CD4-positive, alpha-beta T cell (primary cell): ENCODE measurements around the gene HINT1. TPM values are rescaled to one million over a fixed set of nuclear protein-coding genes. Genes with fewer than 3 reads are reported as not detected.

Experiments
- ATAC-seq: fragments of 200-7000 bp; cut with Tn5 transposase; one replicate; pipeline ENCODE4 v1.10.0; 2022; ENCODE audit warnings: mild to moderate bottlenecking; ENCODE audit not compliant: poor library complexity
- CTCF ChIA-PET: fragments of 350-600 bp; sonication (Branson Sonifier 250); formaldehyde crosslinking; loops from one replicate; lab custom pipeline; 2021; ENCODE audit warnings: antibody characterized with exemption, inconsistent platforms; lab: Charles Lee
- POLR2A ChIA-PET: fragments of 350-600 bp; sonication (Branson Sonifier 250); formaldehyde crosslinking; loops from one replicate; lab custom pipeline; 2021; ENCODE audit warnings: antibody characterized with exemption, inconsistent platforms; lab: Charles Lee
- DNase-seq, 14 experiments: peaks; one replicate each; pipeline ENCODE4 v3.0.0-alpha.2; 2013 to 2020; ENCODE audit warnings: mixed read lengths in 2 of 14
- H3K27ac ChIP-seq, 2 donors: one replicate each; pipeline versions ENCODE4 v1.5.1 to v1.7.0; 2013; ENCODE audit warnings: low read length in 2 of 2, low read depth in 1 of 2, mild to moderate bottlenecking in 1 of 2
- H3K27me3 ChIP-seq, 2 experiments: 1 replicate in 1 of 2; 2 replicates in 1 of 2; pipeline versions ENCODE4 v1.6.1 to v1.7.0; 2013; ENCODE audit warnings: low read length in 2 of 2, control low read depth in 1 of 2, mild to moderate bottlenecking in 1 of 2, moderate library complexity in 1 of 2; ENCODE audit not compliant: insufficient read depth in 2 of 2, control insufficient read depth in 1 of 2
- H3K36me3 ChIP-seq: one replicate; pipeline ENCODE4 v1.6.1; 2013; ENCODE audit warnings: low read length, control low read depth; ENCODE audit not compliant: insufficient read depth
- H3K4me1 ChIP-seq: one replicate; pipeline ENCODE4 v1.6.1; 2013; ENCODE audit warnings: low read length, control low read depth; ENCODE audit not compliant: insufficient read depth
- H3K4me3 ChIP-seq: one replicate; pipeline ENCODE4 v1.5.1; 2013; ENCODE audit warnings: mild to moderate bottlenecking, low read length, moderate library complexity
- H3K9me3 ChIP-seq, 2 experiments: 1 replicate in 1 of 2; 2 replicates in 1 of 2; pipeline versions ENCODE4 v1.6.1 to v1.7.0; 2013; ENCODE audit warnings: low read length in 2 of 2, mild to moderate bottlenecking in 2 of 2, control low read depth in 1 of 2, moderate library complexity in 1 of 2; ENCODE audit not compliant: control insufficient read depth in 1 of 2, insufficient read depth in 1 of 2
- H3K27ac Mint-ChIP-seq: one replicate; pipeline ENCODE4 v1.8.0; 2020; ENCODE audit warnings: mixed read lengths
- H3K27me3 Mint-ChIP-seq: one replicate; pipeline ENCODE4 v1.8.0; 2021; ENCODE audit warnings: mixed read lengths
- H3K36me3 Mint-ChIP-seq: one replicate; pipeline ENCODE4 v1.8.0; 2021; ENCODE audit warnings: low read depth, mixed read lengths
- H3K4me1 Mint-ChIP-seq: one replicate; pipeline ENCODE4 v1.8.0; 2021; ENCODE audit warnings: low read depth, mixed read lengths
- H3K4me3 Mint-ChIP-seq: one replicate; pipeline ENCODE4 v1.8.0; 2020; ENCODE audit warnings: mild to moderate bottlenecking, mixed read lengths
- H3K9me3 Mint-ChIP-seq: one replicate; pipeline ENCODE4 v1.8.0; 2020; ENCODE audit warnings: mixed read lengths
- CTCF ChIP-seq: fragments of 200-600 bp; IDR thresholded peaks from one replicate; pipeline ENCODE4 v1.8.0; 2022; ENCODE audit warnings: antibody characterized with exemption, mild to moderate bottlenecking
- intact Hi-C, 2 experiments: fragments of 100-400 bp; cut with DNase I in 1 of 2; cut with micrococcal nuclease in 1 of 2; formaldehyde crosslinking; loops; one replicate each; pipeline versions ENCODE4 v1.15.1 to v1.9.0; 2023 to 2025; cut with DNase I, micrococcal nuclease
- total RNA-seq, 174 experiments: library from RNA in 2 of 174; stranded (reverse) in 2 of 174; gene quantifications; one replicate each; pipeline ENCODE4 v1.2.3 and lab custom pipeline; 2021 to 2026

The HINT1 gene
- total RNA-seq, 2 experiments from 2014 or later = 257 to 263 TPM

DNA sequence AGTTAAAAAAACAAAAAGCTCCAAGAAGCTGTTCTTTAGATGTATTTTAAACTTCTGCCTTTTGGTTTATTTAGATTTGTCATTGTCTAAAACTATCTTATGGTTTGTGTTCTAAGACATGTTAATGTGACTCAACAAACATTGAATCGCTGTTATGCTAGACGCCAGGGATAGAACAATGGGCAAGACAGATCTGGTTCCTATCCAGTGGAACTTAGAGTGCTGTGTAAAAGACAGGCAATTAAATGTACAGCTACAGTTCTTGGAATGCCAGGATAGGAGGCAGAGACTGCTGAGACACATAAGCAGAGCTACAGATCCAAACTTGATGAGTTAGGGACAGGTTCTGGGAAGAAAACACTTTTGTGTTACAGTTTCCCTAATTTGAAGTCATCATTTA is 28.1 kb upstream of the HINT1 start:
- no peak overlapping the region for H3K4me3 ChIP-seq
- H3K36me3 ChIP-seq = no peaks in the 10 kb centered on the region
- Mint-ChIP-seq H3K27ac (no peak overlapping the region), H3K27me3 (no peaks in the 10 kb centered on the region), H3K36me3 (peaks cover 20% of the 10 kb centered on the region), H3K9me3 (no peaks in the 10 kb centered on the region), H3K4me1 (peaks cover 11% of the 10 kb centered on the region), H3K4me3 (no peak overlapping the region)
- ATAC-seq (no peak), DNase-seq (no peak)
- CTCF ChIA-PET = no interaction called here
- H3K27me3 ChIP-seq = no peaks in the 10 kb centered on the region
- no peak overlapping the region for H3K27ac ChIP-seq
- POLR2A ChIA-PET = no interaction called here
- H3K4me1 ChIP-seq = no peaks in the 10 kb centered on the region
- H3K9me3 ChIP-seq = no peaks in the 10 kb centered on the region
- no peak for TF ChIP-seq CTCF
- intact Hi-C loops = no loop called here

DNA sequence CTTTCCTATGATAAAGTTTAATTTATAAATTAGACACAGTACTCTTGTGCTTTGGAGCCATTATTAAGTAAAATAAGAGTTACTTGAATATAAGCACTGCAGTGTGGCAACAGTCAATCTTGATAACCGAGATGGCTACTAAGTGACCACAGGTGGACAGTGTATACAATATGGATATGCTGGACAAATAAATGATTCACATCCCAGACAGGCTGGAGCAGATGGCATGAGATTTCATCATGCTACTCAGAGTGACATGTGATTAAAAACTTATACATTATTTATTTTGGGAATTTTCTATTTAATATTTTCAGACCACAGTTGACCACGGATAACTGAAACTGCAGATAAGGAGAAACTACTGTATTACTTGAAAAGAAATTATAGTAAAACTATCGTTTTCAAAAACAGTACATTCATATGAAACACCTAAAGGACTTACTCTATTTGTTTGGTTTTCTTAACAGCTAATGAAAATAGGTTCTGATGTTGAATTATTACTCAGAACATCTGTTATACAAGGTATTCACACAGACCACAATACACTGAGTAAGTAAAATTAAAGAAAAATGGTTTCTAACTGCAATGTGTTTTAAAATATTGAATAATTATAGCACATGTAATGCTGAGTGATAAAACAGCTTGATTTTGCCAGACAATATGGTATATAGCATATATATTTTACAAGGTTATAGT is 21.7 kb upstream of the HINT1 start:
- no peak overlapping the region for H3K27ac Mint-ChIP-seq

DNA sequence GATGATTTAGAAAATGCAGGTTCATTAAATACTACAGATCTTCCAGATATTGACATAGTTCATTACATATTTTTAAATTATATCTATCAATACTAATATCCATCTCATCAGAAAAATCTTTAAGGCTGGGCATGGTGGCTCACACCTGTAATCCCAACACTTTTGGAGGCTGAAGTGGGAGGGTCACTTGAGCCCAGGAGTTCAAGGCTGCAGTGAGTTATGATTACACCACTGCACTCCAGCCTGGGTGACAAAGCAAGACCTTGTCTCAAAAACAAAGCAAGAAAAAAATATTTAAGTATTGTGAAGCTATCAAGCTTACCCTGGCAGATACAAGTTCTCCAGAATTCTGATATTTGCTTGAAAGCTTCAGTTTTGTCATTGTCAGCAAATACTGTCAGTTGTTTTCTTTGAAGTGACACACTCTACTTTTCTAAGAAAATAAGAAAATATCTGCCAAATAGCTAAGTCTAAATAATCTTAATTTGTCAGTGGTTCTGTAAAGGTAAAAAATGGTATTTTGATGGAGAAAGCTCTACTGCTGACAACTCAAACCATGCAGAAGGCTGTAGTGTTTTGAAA is 20.6 kb upstream of the HINT1 start:
- POLR2A ChIA-PET = interaction anchor here (1.6 to 1.7 kb wide), 2 partner anchors 67 to 78 kb away, joined by 4 to 5 read pairs; no protein-coding TSS in a partner anchor
- Histone ChIP-seq H3K27me3 (no peaks in the 10 kb centered on the region), H3K4me3 (no peak overlapping the region), H3K4me1 (no peaks in the 10 kb centered on the region), H3K27ac (no peak overlapping the region), H3K36me3 (peaks cover 19% of the 10 kb centered on the region), H3K9me3 (no peaks in the 10 kb centered on the region)
- intact Hi-C loops = no loop called here
- no peaks in the 10 kb centered on the region for H3K4me1 Mint-ChIP-seq
- H3K36me3 Mint-ChIP-seq = peaks cover 42% of the 10 kb centered on the region
- no peak for ATAC-seq
- no peak for DNase-seq
- TF ChIP-seq CTCF = no peak
- H3K9me3 Mint-ChIP-seq = no peaks in the 10 kb centered on the region
- CTCF ChIA-PET = interaction anchor here (0.5 to 1.0 kb wide), 2 partner anchors 12 to 19 kb away, joined by 3 read pairs; no protein-coding TSS in a partner anchor
- H3K4me3 Mint-ChIP-seq = no peak overlapping the region
- no peaks in the 10 kb centered on the region for H3K27me3 Mint-ChIP-seq
- H3K27ac Mint-ChIP-seq = no peak overlapping the region

More for the DNA sequence above, 21.7 kb upstream of the HINT1 start:
- Mint-ChIP-seq H3K36me3 (peaks cover 46% of the 10 kb centered on the region), H3K4me3 (no peak overlapping the region), H3K9me3 (no peaks in the 10 kb centered on the region), H3K4me1 (no peaks in the 10 kb centered on the region), H3K27me3 (no peaks in the 10 kb centered on the region)
- ATAC-seq = no peak
- intact Hi-C loops = no loop called here
- no peak overlapping the region for H3K4me3 ChIP-seq
- DNase-seq = no peak
- TF ChIP-seq CTCF = no peak
- H3K27ac ChIP-seq = no peak overlapping the region
- ChIA-PET POLR2A (interaction anchor here (0.6 to 1.6 kb wide), 2 partner anchors 66 to 99 kb away, joined by 4 read pairs; no protein-coding TSS in a partner anchor), CTCF (interaction anchor here (1.0 kb wide), 1 partner anchor 18 kb away, joined by 3 read pairs; no protein-coding TSS in a partner anchor)
- peaks cover 19% of the 10 kb centered on the region for H3K36me3 ChIP-seq
- H3K27me3 ChIP-seq = no peaks in the 10 kb centered on the region
- H3K4me1 ChIP-seq = no peaks in the 10 kb centered on the region
- H3K9me3 ChIP-seq = no peaks in the 10 kb centered on the region
